Measurements from ENCODE around the gene PDCD4.

Gene PDCD4

DNA sequence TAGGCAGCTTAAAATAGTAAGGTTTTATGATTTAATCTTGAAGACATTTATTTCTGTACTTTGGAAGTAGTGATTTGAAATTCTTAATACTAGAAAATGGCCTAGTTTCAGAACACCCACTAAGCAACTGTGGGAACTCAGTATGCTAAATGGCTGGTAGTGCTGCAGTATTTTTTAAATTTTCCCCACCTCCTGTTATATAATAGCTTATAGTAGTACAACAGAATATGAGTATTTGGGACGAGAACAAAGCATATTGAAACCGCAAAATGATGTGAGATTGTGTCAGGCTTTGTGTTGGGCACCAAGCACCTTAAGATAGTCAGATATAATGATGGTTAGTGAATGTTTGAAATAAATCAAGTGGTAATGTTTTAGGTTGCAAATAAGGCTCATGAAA is 55.7 kb downstream of the PDCD4 start:
- no peak for DNase-seq

DNA sequence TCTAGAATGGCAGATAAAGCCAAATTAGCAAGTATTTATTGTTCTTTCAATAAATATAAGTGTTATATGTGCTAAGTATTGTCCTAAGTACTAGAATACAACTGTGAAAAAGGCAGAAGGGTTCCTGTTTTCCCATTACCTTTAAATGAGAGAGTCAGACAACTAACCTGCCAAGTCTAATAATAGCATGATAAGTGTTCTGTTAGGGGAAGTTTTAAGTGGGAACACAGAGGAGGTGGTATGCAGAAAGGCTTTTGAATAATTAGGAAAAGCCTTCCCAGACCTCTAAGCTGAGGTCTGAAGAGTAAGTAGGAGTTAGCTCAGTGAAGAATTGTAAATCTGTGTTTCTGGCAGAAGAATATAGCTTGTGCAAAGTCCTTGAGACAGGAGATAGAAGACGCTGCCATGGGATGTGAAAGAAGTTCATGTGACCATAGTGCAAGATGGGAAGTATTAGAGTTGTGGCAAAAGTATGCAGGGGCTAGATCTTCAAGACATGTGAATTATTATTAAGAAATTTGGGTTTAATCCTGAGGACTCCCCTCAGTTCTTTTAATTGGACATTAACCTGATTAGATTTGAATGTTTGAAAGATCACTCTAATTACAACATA is 60.1 kb downstream of the PDCD4 start:
- no peak for DNase-seq

DNA sequence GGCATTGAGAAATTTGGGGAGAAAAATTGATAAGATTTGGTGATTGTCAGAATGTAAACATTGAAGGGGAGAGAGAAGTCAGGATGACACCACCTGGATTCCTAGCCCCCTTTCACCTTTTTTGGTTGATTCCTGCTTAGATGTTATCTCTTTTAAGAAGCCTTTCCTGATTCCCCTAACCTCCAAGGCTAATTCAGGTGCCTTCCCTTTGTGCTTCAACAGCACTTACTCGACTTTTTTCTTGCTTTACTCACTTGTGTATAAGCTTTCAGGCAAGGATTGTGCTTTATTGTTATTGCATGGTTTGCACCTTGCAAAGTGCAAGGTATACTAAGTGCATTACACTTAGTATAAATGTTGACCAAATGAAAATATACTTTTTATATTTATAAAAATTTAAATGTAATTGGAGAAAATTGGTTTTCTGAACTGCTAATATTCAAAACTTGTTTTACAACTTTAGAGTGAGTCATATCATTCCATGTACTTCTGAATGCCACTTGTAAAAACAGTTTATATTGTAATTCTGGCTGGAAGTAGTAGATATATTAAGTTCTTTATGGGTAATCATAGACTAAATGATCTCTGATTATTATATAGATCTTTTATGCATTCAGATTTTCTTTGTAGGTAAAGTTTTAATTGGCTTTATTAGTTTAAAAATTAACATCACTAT is 60.9 kb downstream of the PDCD4 start:
- DNase-seq, result no peak

GRCh38 chr10:110936757-110937156 is 65.0 kb downstream of the PDCD4 start:
- no peak for DNase-seq

DNA sequence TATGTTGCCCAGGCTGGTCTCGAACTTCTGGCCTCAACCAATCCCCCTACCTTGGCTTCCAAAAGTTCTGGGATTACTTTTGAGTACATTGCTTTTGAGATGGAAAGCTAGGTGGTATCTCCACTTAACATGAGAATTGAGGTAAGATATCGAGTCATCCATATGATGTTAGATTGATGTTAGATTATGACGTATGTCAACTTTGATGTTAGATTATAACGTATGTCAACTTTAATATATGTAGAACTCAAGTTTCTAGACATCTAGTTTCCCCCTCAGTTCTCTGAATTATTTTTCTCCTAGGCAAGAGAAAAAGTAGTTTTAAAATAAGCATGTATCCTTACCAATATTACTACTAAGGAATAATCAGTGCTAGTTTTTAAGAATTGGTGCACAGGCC is 67.7 kb downstream of the PDCD4 start:
- DNase-seq, result no peak

DNA sequence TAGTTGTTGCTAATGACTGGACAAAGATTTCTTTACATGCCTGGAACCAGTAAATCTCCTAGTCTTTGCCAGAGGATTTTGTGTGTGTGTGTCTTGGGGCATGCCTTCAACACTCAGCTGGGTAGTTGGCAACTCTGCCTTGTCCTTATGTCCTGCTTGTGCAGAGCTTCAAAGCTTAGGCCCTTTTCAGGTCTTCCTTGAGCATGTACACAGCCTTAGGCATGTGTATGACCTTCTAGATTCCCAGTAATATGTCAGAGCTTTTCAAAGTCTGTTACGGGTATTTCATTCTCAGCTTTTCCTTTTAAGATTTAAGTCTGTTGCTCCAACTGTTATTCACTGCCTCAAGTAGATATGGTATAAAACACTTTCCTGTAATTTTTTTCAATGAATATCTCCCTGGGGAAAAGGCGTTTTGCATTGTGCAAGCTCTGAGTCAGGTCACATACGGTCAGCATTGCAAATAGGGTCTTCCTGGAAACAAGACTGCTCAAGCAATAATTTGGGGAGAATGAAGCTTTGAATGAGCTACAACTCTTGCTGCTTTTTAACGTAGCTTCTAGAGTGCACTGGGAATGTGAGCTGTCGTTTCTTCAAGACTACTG is 73.2 kb downstream of the PDCD4 start:
- no peak for DNase-seq

- no peak for DNase-seq
Observed at GRCh38 chr10:110946496-110946895, 74.8 kb downstream of the PDCD4 start.

DNA sequence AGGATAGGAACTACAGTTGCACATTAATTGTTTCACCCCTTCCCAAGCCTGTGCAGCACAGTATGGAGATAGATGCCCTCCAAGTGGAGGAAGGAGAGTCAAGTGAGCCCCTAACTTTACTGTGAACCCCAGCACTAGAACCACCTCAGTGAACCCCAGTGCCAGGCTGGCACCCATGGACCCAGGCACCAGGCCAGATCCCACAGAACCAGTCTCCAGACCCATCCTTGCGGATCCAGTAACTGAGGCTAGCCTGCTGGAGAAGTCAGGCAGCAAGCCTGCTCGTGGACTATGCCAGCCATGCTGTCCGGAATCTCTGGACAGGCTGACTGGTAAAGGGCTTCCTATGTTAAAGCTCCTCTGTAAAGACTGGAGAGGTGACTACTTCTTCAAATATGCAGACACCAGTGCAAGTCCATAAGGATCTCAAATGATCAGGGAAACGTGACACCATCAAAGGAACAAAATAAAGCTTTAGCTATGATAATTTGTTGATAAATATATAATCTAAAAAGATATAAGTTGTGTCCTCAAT is 75.4 kb downstream of the PDCD4 start:
- no peak for DNase-seq
